SHP77 (cell line): ENCODE data around the gene NOS1AP.
"Not testable (repeated sequence)": the region's sequence is repeated elsewhere in the genome, so short reads cannot be mapped to it uniquely, and the experiment has no call there.

Experiments used
- DNase-seq, 2 experiments: peaks; one replicate each; lab custom pipeline; 2025; lab: John Stamatoyannopoulos, UW

The NOS1AP gene

GRCh38 chr1:162169031-162169790, 99.7 kb downstream of the NOS1AP start:
- DNase-seq: no peak

- DNase-seq: no peak
Observed at GRCh38 chr1:162171111-162171510, 101.6 kb downstream of the NOS1AP start.

GRCh38 chr1:162172311-162173102, 103.0 kb downstream of the NOS1AP start:
- DNase-seq: no peak

GRCh38 chr1:162173607-162174006, 104.1 kb downstream of the NOS1AP start:
- not testable (repeated sequence) for DNase-seq

- not testable (repeated sequence) for DNase-seq
Observed at GRCh38 chr1:162174027-162174426, 104.5 kb downstream of the NOS1AP start.

GRCh38 chr1:162175379-162176081, 106.0 kb downstream of the NOS1AP start:
- DNase-seq: no peak

- no peak for DNase-seq
Observed at GRCh38 chr1:162177126-162177525, 107.6 kb downstream of the NOS1AP start.

- no peak for DNase-seq
Observed at GRCh38 chr1:162178432-162178831, 108.9 kb downstream of the NOS1AP start.

- no peak for DNase-seq
Observed at GRCh38 chr1:162179121-162179520, 109.6 kb downstream of the NOS1AP start.

GRCh38 chr1:162180813-162181212, 111.3 kb downstream of the NOS1AP start:
- DNase-seq: no peak

GRCh38 chr1:162182090-162182489, 112.6 kb downstream of the NOS1AP start:
- DNase-seq: no peak

GRCh38 chr1:162185314-162186025, 116.0 kb downstream of the NOS1AP start:
- no peak for DNase-seq

GRCh38 chr1:162186026-162186374, 116.5 kb downstream of the NOS1AP start:
- DNase-seq: no peak

- no peak for DNase-seq
Observed at GRCh38 chr1:162186406-162186805, 116.9 kb downstream of the NOS1AP start.

GRCh38 chr1:162187687-162188276, 118.3 kb downstream of the NOS1AP start:
- no peak for DNase-seq

GRCh38 chr1:162189345-162189744, 119.9 kb downstream of the NOS1AP start:
- DNase-seq: no peak

GRCh38 chr1:162191396-162192305, 122.2 kb downstream of the NOS1AP start:
- DNase-seq: no peak

GRCh38 chr1:162192306-162192678, 122.8 kb downstream of the NOS1AP start:
- DNase-seq: no peak

- no peak for DNase-seq
Observed at GRCh38 chr1:162192763-162193162, 123.3 kb downstream of the NOS1AP start.

GRCh38 chr1:162193221-162193620, 123.7 kb downstream of the NOS1AP start:
- DNase-seq: no peak

- no peak for DNase-seq
Observed at GRCh38 chr1:162193815-162194214, 124.3 kb downstream of the NOS1AP start.
